TTC549 (cell line): ENCODE data around the gene UBXN2A.

ENCODE experiments used
- FAIRE-seq: peaks from 2 replicates; lab custom pipeline; 2012; peaks lifted over from hg19 to GRCh38; lab: Jason Lieb, UNC

Gene UBXN2A, protein sequence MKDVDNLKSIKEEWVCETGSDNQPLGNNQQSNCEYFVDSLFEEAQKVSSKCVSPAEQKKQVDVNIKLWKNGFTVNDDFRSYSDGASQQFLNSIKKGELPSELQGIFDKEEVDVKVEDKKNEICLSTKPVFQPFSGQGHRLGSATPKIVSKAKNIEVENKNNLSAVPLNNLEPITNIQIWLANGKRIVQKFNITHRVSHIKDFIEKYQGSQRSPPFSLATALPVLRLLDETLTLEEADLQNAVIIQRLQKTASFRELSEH

DNA sequence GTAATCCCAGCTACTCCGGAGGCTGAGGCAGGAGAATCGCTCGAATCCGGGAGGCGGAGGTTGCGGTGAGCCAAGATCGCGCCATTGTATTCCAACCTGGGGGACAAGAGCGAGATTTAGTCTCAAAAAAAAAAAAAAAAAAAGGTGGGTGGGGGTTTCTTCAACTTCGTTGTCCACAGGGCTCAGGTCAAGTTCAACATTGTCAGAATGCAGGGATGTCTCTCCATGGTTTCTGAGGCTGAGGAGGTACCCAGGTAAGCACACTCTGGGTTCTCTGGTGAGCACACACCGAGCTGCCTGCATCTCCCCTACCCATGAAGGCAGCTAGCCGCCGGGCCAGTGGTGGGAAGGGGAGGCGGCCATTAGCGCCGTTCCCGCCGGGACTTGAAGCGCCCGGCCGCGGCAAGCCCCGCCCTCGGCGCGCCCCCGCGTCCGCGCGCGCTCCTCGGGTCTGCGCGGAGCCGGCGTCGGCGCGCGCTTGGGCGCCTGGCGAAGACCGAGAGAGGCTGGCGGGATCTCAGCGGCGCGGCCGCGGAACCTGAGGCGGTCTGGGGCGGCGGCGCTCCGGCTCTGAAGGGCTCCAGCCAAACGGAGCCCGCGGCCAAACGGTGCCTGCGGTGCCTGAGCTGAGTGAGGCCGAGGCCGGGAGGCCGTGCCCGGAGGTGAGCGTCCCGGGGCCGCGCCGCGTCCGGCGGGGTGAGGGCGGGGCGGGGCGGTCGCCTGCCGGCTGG is at the start of gene UBXN2A:
Gene UBXN2A (plus strand): TSS at position 477 of the 731 bp plus-strand sequence. CDS start 17,852 bp downstream, outside the sequence.
- no peak for FAIRE-seq

DNA sequence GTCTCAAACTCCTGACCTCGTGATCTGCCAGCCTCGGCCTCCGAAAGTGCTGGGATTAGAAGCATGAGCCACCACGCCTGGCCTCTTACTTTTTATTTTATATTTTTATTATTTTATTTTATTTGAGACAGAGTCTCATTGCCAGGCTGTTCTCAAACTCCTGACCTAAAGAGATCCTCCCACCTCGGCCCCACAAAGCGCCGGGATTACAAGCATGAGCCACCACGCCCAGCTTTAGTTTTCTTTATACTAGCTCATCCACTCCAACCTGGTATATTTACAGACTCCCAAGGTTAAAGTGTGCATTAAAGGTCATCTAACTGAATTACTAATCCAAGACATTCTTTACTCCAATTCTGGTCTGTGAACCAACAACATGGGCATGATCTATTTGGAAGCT is 40.1 kb upstream of the UBXN2A start:
- FAIRE-seq = no peak

DNA sequence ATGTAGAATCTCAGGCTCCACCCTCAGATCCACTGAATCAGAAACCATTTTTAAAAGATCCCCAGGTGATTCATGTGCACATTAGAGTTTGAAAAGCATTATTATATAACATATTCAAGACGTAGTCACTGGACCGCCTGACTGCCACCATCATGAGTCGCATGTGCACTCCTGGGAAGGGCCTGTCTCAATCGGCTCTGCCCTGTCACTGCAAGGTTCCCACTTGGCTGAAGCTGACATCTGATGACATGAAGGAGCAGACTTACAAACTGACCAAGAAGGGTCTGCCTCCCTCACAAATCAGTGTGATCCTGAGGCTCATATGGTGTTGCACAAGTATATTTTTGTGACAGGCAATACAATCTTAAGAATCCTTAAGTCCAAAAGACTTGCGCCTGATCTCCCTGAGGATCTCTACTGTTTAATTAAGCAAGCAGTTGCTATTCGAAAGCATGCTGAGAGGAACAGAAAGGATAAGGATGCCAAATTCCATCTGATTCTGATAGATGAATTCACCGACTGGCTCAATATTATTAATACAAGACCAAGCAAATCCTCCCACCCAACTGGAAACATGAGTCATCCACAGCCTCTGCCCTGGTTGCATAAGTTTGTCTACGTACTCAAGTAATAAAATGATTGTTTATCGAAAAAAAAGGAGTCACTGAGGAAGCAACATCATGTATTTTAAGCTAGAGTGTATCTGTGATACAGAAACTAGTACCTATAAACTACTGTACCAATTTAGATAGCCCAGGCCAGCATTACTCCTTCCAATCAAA is 39.5 kb upstream of the UBXN2A start:
- no peak for FAIRE-seq

DNA sequence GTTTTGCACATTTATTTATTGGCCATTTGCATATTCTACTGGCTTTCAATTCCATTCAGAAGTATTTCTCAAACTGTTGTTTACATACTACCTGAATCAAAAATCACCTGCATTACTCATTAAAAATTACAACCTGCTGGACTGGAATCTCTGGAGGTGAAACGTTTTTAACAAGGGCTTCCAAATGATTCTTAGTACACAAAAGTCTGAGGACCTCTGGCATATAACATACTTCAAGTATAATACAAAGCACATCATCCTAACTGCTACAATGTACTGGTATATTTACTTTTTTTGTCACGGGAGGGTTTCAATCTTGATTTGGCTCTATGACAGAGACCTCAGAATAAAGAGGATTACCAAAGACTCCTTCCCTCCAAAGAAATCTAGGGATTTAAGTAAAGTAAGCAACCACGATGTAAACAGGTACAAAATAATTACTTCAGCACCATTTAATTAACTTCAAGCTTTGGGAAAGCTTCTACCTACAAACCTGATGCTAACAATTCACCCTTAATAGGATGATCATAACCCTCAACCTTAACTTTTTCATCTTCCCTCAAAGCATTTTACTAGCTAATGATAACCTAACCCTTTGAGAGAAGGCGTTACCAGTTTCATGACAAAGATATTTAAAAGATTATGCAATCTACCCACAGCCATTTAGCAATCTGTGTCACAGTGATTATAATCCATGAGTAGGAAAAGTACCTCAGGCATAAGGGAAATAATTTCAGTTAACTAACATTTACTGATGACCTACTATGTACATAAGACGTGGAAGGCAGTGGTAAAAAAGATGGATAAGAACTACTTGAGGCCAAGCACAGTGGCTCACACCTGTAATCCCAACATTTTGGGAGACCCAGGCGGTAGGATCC is 38.1 kb upstream of the UBXN2A start:
- FAIRE-seq = no peak

DNA sequence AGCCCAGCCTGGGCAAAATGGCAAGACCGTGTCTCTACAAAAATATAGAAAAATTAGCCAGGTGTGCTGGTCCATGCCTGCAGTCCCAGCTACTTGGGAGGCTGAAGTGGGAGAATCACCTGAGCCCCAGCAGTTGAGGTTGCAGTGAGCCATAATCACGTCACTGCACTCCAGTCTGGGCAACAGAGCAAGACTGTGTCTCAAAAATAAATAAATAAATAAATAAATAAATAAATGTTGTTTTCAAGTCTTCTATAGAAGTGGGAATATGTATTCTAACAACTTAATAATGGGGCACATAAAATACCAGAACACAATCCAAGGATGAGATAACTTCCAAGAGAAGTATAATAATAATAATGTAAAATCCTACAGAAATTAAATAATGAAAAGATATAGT is 37.2 kb upstream of the UBXN2A start:
- no peak for FAIRE-seq

DNA sequence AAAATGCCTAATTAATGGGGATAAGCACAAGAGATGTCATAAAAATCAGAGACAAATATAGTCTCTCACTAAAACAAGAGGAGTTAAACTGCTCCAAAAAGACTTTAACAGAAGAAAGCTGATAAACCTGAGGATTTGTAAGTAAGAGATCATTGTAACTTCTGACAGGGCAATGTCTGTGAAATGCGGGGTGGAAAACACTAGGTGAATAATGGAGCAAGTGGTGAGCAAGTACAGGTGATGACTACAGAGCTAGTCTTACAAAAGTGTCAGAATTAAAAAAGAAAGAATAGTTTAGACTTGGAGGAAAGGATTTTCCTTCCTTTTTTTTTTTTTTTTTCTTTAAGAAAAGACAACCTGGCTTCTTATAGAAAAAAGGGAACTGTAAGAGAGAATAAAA is 36.0 kb upstream of the UBXN2A start:
- no peak for FAIRE-seq

DNA sequence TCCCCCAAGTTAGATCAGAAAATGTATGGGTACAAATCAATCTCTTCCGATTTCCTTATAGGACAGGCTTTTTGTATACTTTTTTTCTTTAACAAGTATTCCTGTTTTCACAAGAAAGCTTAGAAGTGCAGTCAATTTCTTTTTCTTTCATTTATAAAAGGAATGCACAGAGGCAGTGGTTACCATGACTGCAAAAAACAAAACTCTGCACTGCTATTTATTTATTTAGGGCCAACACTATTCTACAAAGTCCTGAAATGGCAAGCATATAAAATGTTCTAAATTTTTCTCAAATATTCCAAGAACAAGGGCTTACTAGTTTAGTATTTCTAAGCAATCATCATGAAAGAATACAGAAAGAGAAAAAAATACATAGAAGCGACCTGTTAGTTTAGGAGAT is 35.6 kb upstream of the UBXN2A start:
- FAIRE-seq = no peak

DNA sequence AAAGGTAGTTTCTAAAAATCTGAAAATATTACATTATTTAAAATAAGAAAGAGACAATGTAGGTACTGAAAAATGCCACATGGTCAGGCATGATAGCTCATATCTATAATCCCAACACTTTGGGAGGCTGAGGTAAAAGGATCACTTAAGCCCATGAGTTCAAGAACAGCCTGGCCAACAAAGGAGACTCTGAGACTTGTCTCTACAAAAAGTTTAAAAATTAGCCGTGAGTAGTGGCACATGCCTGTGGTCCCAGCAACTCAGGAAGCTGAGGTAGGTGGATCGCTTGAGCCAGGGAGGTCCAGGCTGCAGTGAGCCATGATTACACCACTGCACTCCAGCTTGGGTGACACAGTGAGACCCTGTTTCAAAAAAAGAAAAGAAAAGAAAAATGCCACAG is 35.1 kb upstream of the UBXN2A start:
- FAIRE-seq = no peak

DNA sequence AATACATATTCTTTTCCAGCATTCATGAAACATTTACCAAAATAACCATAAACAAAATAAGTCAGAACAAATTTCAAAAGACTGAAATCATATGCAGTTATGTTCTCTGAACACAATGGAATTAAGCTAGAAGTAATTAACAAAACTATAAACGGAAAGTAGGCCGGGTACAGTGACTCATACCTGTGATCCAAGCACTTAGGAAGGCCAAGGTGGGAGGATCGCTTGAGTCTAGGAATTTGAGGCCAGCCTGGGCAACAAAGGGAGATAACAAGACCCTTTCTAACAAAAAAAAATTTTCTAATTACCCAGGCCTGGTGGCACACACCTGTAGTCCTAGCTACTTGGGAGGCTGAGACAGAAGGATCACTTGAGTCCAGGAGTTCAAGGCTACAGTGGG is 28.2 kb upstream of the UBXN2A start:
- FAIRE-seq = no peak

DNA sequence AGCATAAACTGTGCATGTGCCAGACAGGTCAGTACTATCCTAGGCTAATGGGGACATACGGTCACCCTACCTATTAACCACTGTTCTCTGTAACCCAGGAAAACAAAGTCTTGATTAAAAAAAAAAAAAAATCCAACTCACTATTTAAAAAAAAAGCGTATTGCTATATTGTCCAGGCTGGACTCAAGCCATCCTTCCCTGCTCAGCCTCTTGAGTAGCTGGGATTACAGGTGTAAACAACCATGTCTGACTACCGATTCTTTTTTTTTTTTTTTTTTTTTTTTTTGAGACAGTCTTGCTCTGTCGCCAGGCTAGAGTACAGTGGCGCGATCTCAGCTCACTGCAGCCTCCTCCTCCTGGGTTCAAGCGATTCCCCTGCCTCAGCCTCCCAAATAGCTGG is 24.9 kb upstream of the UBXN2A start:
- FAIRE-seq = no peak

DNA sequence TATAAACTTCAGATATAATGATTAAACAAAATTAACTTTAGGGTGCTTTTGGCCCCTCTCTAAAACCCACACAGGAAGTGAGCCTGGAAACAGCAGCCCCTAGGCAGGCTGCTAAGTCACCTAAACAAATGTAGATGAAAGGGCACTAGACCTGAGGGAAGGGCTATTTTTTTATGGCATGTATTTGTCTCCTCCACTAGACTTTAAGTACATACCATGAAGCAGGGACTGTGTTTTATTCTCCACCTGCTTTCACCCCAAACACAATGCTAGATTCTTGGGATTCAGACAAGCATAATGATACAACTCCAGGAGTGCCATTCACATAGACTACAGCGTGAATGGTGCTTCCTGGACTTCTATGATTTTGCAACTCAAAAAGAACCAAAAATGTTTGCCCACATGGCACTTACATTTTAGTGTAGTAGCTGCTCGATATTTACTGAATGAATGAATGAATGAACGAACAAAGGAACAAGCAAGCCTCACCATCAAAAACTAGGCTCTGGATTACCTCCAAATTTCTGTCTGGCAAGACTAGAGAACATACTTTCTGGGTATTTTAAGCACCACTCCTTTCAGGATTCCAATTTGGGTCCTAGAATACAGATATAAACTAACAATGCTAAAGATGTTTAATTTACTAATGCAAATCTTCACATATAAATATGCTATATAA is 23.4 kb upstream of the UBXN2A start:
- FAIRE-seq = no peak

DNA sequence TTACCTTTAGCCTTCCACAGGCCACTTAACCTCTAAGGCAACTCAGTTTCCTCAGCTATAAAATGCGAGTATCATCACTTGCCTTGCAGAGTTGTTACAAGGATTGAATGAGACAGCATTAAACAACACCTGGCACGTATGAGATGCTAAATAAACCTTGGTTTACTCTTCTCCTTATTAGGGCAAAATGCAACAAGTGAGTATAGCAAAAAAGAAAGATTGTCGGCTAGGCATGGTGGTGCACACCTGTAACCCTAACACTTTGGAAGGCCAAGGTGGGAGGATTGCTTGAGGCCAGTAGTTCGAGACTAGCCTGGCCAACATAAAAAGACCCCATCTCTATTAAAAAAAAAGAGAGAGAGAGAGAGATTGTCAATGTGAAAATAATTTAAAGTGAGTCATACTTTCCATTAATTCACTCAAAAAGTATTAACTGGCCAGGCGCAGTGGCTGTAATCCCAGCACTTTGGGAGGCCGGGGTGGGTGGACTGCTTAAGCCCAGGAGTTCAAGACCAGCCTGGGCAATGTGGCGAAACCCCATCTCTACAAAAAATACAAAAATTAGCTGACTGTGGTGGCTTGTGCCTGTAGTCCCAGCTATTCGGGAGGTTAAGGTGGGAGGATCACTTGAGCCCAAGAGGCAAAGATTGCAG is 21.3 kb upstream of the UBXN2A start:
- no peak for FAIRE-seq

DNA sequence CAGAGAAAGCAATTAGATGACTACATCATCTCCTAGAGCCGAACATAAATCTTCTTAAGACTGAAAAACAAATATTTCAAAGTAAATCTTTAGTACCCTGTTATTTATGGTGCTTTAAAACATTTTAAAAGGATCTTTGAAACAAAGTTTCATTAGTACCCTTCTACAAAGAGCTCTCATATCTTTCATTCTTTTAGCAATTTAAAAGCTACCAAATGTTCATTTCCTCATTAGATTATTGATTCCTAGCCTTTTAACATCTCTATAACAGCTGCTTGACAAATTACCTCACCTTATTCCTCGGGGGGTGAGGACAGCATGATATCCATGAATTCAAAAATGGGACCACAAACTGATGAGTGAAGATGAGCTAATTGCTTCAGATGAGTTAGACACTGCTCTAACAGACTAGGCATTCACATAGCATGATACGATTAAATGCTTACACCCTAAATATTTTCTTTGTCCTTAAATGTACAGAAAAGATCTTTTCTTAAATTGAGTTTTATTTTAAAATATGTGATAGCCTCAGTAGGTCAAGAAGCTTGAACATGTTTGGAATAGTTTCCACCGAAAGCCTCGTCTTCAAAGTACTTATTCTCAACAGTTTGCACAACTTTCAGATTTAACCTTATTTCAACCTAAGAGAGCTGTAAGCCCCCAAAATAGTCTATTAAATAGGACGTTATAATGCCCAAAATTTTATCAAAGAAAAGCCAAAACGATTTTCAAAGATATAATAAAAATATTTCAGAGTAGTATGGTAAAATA is 15.5 kb upstream of the UBXN2A start:
- FAIRE-seq = no peak

DNA sequence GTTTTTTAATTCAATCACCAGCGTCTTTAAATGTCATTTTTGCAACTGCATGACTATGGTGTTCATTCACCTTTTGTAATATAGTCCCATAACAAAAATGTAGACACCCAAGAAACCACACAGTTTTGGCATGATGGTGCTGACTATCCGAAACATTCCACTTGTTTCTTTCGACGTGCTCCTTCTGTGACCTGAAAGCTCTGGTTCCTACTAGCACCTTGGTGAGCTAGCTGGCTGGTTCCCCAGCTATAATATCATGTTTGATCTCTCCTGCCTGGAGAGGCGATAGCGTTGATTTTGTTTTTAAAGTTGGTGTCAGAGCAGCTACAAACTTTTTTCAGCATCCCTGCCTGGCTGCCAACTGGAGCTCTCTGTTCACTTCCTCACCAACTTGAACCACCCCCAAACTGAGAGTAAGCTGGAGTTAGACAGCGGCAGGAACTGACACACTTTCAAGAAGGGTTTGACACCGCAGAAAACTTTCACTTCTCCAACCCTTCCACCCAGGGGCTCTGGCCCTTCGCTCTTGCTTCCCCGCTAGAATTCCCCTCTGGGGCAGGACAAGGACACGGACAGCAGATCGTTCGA is 14.5 kb upstream of the UBXN2A start:
- FAIRE-seq = no peak

DNA sequence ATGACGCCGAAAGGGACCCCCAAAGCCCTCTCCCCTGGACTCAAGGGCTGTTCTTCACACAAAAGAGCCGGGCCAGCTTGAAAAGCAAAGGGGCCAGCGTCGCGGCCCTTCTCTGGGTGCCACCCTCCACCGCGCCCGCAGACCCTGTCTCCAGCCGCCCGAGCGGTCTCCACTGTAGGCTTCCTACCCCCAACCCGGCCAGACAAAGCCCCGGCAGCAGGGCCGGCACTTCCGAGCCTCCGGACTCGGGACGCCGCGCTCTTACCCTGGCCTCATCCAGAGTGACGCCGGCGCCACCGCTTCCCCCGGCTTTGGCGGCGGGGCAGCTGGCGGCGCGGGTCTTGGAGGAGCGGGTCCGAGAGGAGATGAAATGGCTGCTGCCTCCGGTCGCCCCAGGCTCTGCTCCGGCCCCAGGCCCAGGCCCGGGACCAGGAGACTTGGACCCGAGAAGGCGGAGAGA is 13.9 kb upstream of the UBXN2A start:
- no peak for FAIRE-seq

DNA sequence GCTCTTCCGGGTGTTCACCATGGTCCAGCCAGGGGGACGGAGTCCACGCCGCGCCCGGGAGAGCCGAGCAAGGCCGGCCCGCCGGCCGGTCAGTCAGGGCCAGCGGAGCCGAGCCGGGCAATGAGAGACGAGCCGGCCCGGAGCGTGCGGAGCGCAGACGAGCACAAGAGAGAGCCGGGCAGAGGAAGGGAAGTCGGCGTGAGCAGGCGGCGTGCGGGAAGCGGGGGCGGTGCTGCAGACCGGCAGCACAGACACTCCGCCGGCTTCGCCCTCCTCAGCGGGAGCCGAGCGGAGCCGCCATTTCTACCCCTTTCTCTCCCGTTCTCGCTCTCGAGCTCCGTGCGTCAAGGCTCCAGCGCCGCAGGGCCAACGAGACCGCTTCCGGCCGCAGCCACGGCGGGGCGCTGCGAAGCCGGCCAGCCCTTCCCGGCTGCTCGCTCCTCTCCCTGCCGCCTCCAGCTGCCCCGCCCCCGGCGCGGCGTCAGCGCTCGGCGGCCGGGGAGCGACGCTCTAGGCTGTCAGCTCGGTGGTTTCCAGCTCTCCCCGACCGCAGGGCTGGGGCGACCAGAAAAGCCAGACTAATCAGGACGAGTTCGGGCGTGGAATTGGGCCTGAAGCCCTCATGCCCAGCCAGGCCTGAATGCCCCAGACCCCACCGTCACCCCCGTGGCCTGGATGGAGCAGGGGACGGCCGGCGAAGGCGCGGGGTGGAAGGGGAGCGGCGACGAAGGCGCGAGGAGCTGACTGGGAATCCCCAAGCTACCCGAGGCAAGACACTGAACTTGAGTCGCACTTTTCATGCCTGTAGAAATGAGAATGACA is 13.3 kb upstream of the UBXN2A start, which contains the start of gene ATAD2B:
Gene ATAD2B (minus strand): TSS at position 374 of the 822 bp plus-strand sequence. CDS start 353 bp downstream, at position 21.
- no peak for FAIRE-seq

DNA sequence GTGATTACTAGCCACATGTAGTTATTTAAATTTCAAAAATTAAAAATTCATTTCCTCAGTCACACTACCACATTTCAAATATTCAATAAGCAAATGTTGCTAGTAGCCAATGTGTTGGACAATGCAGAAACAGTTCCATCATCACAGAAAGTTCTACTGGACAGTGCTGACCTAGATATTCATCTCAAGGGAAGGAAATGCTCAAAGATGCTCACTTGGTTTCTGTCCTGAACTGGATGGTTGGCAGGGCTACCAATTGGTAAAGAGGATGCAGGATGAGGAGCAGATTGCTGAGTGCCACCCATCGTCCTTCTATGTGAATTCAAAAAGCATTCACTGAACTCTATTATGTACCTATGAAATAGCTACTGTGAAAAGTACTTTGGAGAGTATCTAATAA is 6.0 kb upstream of the UBXN2A start:
- no peak for FAIRE-seq

DNA sequence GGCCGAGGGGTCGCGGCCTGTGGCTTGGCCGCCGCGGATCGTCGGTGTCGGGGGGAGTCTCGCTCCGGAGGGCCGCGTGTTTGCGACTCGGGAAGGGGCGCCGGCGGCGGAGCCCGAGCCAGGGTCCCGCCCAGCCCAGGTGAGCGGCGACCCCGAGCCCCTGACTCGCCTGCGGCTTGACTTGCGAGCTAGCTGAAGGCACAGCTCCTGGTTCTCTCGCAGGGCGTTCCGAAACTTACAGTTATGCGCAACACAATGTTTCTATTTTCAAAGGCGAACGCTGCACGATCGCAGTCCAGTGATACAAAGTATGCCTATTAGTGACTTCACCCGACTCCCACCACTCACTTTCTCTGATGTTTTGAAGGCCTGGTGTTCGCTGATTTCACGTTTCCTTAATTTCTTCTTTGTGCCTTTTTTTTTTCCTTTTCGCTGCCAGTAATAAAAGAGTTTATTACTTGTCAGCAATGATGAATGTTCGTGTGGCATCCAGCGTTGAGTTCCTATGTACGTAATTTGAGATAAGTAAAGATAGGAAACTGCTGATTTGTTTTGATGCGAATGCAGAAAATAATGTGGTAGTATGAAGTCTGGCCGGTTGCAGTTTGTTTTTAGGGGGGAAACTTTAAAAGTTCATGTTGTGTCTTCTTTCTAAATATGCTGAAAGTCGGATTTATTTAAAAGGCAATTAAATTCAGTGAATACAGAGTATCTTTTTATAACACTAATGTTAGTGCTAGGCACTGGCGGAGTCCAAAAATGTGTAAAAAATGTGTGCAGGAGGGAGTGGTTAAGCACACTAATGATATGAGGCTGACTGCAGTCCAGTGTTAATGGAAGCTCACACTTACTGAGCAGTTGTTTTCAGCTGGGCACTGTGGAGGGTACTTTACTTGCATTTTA is 706 bp downstream of the UBXN2A start:
- FAIRE-seq = no peak
